ENCODE results near the gene RAB11FIP4. TPM values are rescaled to one million over a fixed set of nuclear protein-coding genes. Genes with fewer than 3 reads are reported as not detected.
A peak's percentile ranks its signal among the peaks of the same experiment; 100 is the strongest.
"Not testable (repeated sequence)": the region's sequence is repeated elsewhere in the genome, so short reads cannot be mapped to it uniquely, and the experiment has no call there.

The RAB11FIP4 gene, protein sequence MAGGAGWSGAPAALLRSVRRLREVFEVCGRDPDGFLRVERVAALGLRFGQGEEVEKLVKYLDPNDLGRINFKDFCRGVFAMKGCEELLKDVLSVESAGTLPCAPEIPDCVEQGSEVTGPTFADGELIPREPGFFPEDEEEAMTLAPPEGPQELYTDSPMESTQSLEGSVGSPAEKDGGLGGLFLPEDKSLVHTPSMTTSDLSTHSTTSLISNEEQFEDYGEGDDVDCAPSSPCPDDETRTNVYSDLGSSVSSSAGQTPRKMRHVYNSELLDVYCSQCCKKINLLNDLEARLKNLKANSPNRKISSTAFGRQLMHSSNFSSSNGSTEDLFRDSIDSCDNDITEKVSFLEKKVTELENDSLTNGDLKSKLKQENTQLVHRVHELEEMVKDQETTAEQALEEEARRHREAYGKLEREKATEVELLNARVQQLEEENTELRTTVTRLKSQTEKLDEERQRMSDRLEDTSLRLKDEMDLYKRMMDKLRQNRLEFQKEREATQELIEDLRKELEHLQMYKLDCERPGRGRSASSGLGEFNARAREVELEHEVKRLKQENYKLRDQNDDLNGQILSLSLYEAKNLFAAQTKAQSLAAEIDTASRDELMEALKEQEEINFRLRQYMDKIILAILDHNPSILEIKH
- total RNA-seq (64.4 and 70.5 TPM in 2 replicates), polyA plus RNA-seq (17.0 and 28.7 TPM in 2 replicates), polyA minus RNA-seq (64.3 and 68.5 TPM in 2 replicates)
- total RNA-seq (2013) = 33.5 TPM

GRCh38 chr17:31391496-31391949 lies at the start of gene RAB11FIP4:
Gene RAB11FIP4 (plus strand): TSS chr17:31391675. CDS start chr17:31391853, 178 bp downstream.
- H3K27me3 ChIP-seq (replicated peaks in 1 of 4; ENCODE audit: control extremely low read depth in 1 of 4, control insufficient read depth in 3 of 4, insufficient read depth in 4 of 4, low read length in 3 of 4) = peaks cover 0 to 49% (median 23%) of the 10 kb centered on the region in 4 experiments
- H2AFZ ChIP-seq (ENCODE audit: insufficient read depth, low read depth, low read length, poor library complexity, severe bottlenecking) = peak within 1 kb of the TSS; percentile 64
- peak within 1 kb of the TSS; percentile 79 for H3K4me2 ChIP-seq (replicated peaks; ENCODE audit: low read depth, low read length, poor library complexity, severe bottlenecking)
- peak; percentile 23 for DNase-seq
- peak; percentile 46 for ATAC-seq (ENCODE audit: low read depth)
- H3K27me3 Mint-ChIP-seq = peaks cover 61% of the 10 kb centered on the region
- H3K36me3 ChIP-seq (replicated peaks in 1 of 2; ENCODE audit: control extremely low read depth in 1 of 2, control insufficient read depth in 1 of 2, extremely low read depth in 1 of 2, insufficient read depth in 2 of 2, low read length in 1 of 2) = no peaks in the 10 kb centered on the region
- no peaks in the 10 kb centered on the region for H3K9me3 Mint-ChIP-seq (ENCODE audit: insufficient read depth)
- CTCF ChIA-PET = interaction anchor here (0.6 to 4.5 kb wide), 3 partner anchors 46 to 749 kb away, joined by 4 to 54 read pairs (median 5); no protein-coding TSS in a partner anchor
- no peak within 1 kb of the TSS for H3K27ac Mint-ChIP-seq
- peaks cover 15% of the 10 kb centered on the region for H3K4me1 Mint-ChIP-seq
- H3K9ac ChIP-seq (ENCODE audit: low read length) = peak within 1 kb of the TSS; percentile 55
- H3K4me1 ChIP-seq (ENCODE audit: control insufficient read depth in 2 of 2, insufficient read depth in 2 of 2, low read length in 2 of 2) = peaks cover 16 to 17% of the 10 kb centered on the region in 2 donors
- H3K4me3 ChIP-seq (ENCODE audit: control extremely low read depth in 1 of 5, extremely low read depth in 1 of 5, insufficient read depth in 1 of 5, low read depth in 2 of 5, low read length in 4 of 5) = peak within 1 kb of the TSS in 4 of 5 experiments; percentile 13 to 56 (median 38)
- under 1% methylated on average over 54 of the region's 69 CpGs for WGBS (ENCODE audit: insufficient coverage)
- no peaks in the 10 kb centered on the region for H3K79me2 ChIP-seq (ENCODE audit: control insufficient read depth, insufficient read depth, low read length)
- H3K9me3 ChIP-seq (ENCODE audit: control extremely low read depth in 1 of 3, control insufficient read depth in 2 of 3, insufficient read depth in 1 of 3, low read length in 2 of 3) = peaks cover 0 to 18% (median 0%) of the 10 kb centered on the region in 3 donors
- H4K20me1 ChIP-seq (ENCODE audit: control insufficient read depth, insufficient read depth, low read length, poor library complexity, severe bottlenecking) = no peaks in the 10 kb centered on the region
- TF ChIP-seq CTCF (IDR thresholded peaks at IDR 0.05) (no peak), EZH2 (IDR thresholded peaks at IDR 0.05; ENCODE audit: borderline replicate concordance, insufficient read depth, low read depth, low read length, poor library complexity, severe bottlenecking) (no peak)
- peak within 1 kb of the TSS; percentile 84 for H3K4me3 Mint-ChIP-seq
- intact Hi-C loops (cut with micrococcal nuclease) = no loop called here
- no peak within 1 kb of the TSS for H3K27ac ChIP-seq (ENCODE audit: low read length in 2 of 2)
- POLR2A ChIA-PET = no interaction called here

GRCh38 chr17:31345191-31345747 lies 46.2 kb upstream of the RAB11FIP4 start:
- CTCF ChIA-PET = interaction anchor here (0.5 kb wide), 1 partner anchor 32 kb away, joined by 3 read pairs; no protein-coding TSS in a partner anchor
- ATAC-seq (ENCODE audit: low read depth); H3K4me3 ChIP-seq (ENCODE audit: control extremely low read depth in 1 of 5, extremely low read depth in 1 of 5, insufficient read depth in 1 of 5, low read depth in 2 of 5, low read length in 4 of 5); H3K4me1 ChIP-seq (ENCODE audit: control insufficient read depth in 2 of 2, insufficient read depth in 2 of 2, low read length in 2 of 2); H3K27me3 Mint-ChIP-seq; H3K27ac Mint-ChIP-seq; H3K9ac ChIP-seq (ENCODE audit: low read length); H3K4me2 ChIP-seq (replicated peaks; ENCODE audit: low read depth, low read length, poor library complexity, severe bottlenecking); H3K4me1 Mint-ChIP-seq; POLR2A ChIA-PET; H3K27ac ChIP-seq (ENCODE audit: low read length in 2 of 2); H3K27me3 ChIP-seq (replicated peaks in 1 of 4; ENCODE audit: control extremely low read depth in 1 of 4, control insufficient read depth in 3 of 4, insufficient read depth in 4 of 4, low read length in 3 of 4); DNase-seq; H3K36me3 ChIP-seq (replicated peaks in 1 of 2; ENCODE audit: control extremely low read depth in 1 of 2, control insufficient read depth in 1 of 2, extremely low read depth in 1 of 2, insufficient read depth in 2 of 2, low read length in 1 of 2); H2AFZ ChIP-seq (ENCODE audit: insufficient read depth, low read depth, low read length, poor library complexity, severe bottlenecking); H3K9me3 Mint-ChIP-seq (ENCODE audit: insufficient read depth); H3K9me3 ChIP-seq (ENCODE audit: control extremely low read depth in 1 of 3, control insufficient read depth in 2 of 3, insufficient read depth in 1 of 3, low read length in 2 of 3); H3K79me2 ChIP-seq (ENCODE audit: control insufficient read depth, insufficient read depth, low read length); H4K20me1 ChIP-seq (ENCODE audit: control insufficient read depth, insufficient read depth, low read length, poor library complexity, severe bottlenecking); intact Hi-C loops (cut with micrococcal nuclease); H3K4me3 Mint-ChIP-seq: not testable (repeated sequence)
- WGBS (ENCODE audit: insufficient coverage) = 94% methylated on average over 3 of the region's 34 CpGs
